HG03066 (cell line): ENCODE results near the gene ANKRD60.

ENCODE experiments used
- ATAC-seq: cut with Tn5 transposase; IDR thresholded peaks from one replicate; pipeline ENCODE4 v1.9.1; 2021; ENCODE audit warnings: low read depth; ENCODE audit not compliant: unreplicated experiment

Gene ANKRD60

GRCh38 chr20:58196402-58197184, 31.9 kb downstream of the ANKRD60 start:
- ATAC-seq: no peak

- ATAC-seq: no peak
Measured at GRCh38 chr20:58195047-58195446, 33.4 kb downstream of the ANKRD60 start.

DNA sequence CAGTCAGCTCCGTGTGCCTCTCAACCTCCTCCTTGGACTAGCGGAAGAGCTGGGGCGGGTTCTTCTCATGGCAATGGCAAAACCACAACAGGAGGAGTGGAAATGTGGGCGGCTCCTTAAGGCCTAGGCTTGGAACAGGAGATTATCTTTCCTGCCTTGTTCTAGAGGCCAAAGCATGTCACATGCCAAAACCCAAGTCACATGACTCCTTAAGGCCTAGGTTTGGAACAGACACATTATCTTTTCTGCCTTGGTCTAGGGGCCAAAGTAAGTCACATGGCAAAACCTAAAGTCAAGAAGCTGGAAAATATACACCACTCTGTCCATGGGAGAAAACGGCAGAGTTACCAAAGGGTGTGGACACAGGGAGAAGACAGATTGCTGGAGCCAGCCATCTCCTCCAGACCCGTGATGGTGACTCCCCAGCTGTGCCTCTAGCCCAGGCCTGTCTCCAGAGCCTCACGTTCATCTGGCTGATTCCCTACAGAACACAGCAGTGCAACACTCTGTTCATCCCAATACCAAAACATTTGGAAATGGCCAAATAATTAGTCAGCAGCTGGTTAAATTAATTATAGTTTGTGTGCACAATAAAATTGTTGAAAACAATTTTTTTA, 34.2 kb downstream of the ANKRD60 start:
- ATAC-seq: no peak

- ATAC-seq: no peak
Measured at GRCh38 chr20:58192567-58192966, 35.9 kb downstream of the ANKRD60 start.

DNA sequence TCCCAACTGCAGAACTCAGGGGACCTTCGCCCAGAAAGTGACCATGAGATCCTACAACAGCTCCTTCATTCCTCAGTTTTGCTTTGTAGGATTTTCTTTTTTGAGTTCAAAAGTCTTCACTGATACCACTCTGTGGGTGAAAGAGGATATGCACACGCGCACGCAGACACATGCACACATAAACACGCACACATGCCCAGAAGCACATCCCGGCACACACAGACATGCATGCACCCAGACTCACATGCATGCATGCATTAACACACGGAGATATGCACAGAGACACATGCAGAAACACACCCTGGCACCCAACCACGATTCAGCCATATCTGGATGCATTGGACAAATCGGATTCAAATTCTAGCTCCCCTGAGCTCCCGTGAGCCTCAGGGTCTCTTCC, 36.4 kb downstream of the ANKRD60 start:
- ATAC-seq: no peak

DNA sequence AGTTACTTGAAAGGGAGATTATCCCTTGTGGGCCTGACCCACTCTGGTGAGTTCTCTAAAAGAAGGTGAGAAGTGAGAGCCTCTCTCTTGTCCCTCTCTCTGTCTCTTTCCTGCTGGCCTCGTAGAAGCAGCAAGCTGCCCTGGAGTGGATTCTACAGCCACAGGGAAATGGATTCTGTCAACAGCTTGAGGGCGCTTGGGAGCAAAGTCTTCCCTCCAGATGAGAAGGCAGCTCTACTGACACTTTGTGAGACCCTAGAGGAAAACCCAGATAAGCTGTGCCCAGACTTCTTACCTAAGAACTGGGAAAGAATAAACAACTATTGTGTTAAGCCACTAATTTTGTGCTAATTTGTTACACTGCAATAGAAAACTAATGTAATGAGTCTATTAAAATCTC, 39.9 kb downstream of the ANKRD60 start:
- ATAC-seq: no peak

- no peak for ATAC-seq
Measured at GRCh38 chr20:58184984-58185383, 43.5 kb downstream of the ANKRD60 start.

- no peak for ATAC-seq
Measured at GRCh38 chr20:58184063-58184462, 44.4 kb downstream of the ANKRD60 start.

DNA sequence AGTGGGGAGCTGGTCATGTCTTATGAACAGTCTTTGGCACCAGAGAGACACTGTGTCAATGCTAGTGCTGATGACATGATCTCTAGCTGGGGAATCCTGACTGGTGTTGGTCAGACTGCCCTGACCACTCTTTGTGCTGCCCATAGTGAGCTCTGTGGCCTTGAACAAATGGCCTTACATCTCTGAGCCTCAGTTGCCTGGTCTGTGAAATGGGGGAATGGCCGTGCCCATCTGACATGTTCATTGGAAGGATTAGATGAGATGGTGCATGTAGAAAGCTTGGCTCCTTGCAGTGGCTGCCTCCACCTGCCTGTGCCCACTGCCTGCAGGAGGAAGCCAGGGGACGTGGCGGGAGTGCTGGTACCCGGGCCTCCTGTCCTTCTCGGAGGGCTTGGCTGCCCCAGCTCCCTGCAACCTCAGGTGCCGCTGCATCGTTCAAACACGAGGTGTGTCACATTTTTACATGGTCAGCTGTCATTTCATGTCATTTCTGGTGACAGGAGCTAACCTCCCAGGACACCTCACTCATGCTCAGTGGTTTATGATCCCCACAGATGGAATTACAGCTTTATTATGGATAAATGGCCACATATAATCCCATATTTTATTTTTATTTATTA, 45.8 kb downstream of the ANKRD60 start:
- ATAC-seq: no peak

DNA sequence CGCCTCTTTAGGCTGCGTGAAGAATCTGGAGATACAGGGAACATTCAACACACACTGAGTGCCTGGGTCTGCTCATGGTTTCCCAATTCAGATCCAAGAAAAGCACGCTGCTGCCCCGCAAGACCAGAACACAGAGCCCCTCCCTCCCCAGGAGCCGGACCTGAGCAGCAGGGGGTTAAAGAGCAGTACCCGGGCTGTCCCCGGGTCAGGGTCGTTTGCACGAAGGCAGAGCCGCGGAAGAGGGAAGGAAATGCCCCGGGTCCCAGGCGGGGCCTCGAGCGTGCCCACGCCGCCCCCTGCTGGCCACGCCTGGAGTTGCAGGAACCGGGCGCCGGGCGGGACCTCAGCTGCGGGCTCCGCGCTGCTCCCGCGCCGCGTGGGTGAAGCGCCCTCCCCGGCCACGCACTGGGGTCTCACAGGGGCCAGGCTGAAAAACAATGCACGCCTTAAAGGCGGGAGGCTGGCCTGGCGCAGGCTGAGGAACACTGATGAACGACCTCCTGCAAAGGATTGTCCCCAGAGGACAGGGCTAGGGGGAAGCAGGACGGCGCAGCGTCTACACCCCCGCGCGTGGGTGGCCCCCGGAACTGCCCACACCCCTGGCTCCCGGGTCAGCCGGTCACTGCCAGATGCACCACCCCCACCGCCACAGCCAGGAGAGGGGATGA, 48.9 kb downstream of the ANKRD60 start:
- ATAC-seq: no peak

- no peak for ATAC-seq
Measured at GRCh38 chr20:58179083-58179431, 49.4 kb downstream of the ANKRD60 start.

DNA sequence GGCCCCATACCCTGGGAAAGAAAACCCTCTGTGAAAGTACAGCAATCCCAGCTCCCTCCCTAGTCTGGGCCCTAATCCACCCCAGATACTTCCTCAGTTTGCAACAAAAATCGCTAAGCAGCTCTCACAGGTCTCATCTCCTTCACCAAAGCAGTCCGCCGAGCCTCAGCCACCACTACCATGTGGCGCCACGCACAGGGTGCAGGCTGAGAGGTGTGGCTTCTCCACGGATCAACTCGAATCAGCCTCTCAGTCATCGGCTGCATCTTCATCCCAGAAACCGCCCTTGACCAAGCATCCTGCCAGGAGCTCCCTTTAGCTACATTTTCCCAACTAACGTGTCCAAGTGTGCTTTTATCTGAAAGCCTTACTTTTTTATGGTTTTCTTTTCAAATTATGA, 50.7 kb downstream of the ANKRD60 start:
- no peak for ATAC-seq

DNA sequence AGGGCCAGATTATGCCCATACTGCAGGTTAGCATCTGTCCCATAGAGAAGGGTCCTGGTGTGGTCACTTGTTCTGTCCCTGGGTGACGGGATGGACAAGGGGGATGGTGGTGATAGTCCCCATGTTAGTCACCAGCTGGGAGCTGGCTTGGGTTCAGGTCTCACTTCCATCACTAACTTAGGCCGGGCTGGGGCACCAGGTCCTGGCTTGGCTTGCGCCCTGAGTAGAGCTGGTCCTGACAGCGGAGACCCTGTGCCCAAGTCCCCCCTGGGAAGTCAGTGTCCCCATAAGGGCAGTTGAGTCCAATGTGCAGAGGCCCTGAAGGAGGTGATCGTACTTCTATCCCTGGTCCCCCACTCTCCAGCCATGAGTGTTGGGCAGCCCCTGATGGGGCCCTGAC, 52.6 kb downstream of the ANKRD60 start:
- ATAC-seq: no peak

DNA sequence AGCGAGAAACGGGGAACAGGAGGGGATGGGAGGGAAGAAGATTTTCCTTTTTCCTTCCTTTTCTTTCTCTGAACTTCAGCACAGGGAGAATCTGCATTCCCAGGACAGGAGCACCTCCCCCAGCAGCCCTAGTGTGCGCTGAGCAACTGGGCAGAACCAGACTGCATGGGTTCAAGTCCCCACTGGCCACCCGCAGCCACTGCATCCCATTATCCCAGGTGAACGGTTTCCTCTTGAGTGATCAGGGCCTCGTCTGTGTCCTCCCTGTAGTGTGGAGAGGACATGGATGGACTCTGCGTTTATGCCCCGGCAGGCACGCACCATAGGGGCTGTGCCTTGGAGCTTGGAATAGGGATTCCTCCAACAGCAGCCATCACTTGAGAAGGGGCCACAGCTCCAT, 53.0 kb downstream of the ANKRD60 start:
- ATAC-seq: no peak

- no peak for ATAC-seq
Measured at GRCh38 chr20:58174708-58175280, 53.7 kb downstream of the ANKRD60 start.

GRCh38 chr20:58173930-58174707, 54.3 kb downstream of the ANKRD60 start:
- no peak for ATAC-seq

GRCh38 chr20:58173091-58173490, 55.4 kb downstream of the ANKRD60 start:
- no peak for ATAC-seq

DNA sequence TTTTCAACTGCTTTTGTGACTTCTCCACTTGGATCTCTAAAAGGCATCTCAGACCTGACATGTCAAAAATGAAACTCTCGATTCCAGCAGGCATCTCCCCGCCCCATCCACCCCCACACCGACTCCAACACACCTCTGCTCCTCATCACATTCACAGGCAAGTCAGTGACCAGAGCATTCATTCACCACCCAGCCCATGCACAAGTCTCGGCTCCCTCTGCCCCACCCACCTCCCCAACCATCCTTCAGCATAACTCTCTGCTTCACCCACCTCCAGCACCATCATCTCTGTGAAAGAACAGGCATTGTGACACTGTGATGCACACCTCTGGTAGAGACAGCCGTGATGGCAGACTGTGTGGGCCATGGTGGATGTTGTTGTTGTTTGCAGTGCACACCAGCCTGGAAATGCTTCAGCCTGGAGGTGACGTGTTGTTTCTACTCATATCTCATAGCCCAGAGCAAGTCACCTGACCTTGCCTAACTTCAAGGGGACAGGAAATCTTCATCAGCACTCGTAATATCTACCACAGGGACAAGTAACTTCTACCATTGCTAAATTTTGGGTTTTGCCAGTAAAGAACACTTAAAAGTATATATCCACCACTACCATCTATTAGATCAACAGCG, 56.5 kb downstream of the ANKRD60 start:
- ATAC-seq: no peak

GRCh38 chr20:58169450-58169849, 59.0 kb downstream of the ANKRD60 start:
- ATAC-seq: no peak

DNA sequence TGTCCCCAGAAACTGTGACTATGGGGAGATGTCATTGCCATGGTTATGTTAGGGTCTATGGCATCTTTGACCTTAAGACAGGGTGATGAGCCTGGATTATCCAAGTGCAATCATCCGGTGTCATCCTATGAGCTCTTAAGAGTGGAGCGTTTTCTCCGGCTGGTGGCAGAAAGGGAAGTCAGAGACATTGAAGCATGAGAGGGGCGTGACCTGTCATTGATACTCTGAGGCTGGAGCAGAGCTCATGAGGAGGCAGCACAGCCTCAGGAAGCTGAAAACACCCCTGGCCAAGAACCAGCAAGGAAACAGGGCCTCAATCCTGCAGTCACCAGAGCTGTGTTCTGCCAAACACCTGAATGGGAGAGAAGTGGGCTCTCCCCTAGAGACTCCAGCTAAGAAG, 59.6 kb downstream of the ANKRD60 start:
- no peak for ATAC-seq
